ENCODE results near the gene CDH16.
"Not testable (repeated sequence)": the region's sequence is repeated elsewhere in the genome, so short reads cannot be mapped to it uniquely, and the experiment has no call there.

The CDH16 gene, protein sequence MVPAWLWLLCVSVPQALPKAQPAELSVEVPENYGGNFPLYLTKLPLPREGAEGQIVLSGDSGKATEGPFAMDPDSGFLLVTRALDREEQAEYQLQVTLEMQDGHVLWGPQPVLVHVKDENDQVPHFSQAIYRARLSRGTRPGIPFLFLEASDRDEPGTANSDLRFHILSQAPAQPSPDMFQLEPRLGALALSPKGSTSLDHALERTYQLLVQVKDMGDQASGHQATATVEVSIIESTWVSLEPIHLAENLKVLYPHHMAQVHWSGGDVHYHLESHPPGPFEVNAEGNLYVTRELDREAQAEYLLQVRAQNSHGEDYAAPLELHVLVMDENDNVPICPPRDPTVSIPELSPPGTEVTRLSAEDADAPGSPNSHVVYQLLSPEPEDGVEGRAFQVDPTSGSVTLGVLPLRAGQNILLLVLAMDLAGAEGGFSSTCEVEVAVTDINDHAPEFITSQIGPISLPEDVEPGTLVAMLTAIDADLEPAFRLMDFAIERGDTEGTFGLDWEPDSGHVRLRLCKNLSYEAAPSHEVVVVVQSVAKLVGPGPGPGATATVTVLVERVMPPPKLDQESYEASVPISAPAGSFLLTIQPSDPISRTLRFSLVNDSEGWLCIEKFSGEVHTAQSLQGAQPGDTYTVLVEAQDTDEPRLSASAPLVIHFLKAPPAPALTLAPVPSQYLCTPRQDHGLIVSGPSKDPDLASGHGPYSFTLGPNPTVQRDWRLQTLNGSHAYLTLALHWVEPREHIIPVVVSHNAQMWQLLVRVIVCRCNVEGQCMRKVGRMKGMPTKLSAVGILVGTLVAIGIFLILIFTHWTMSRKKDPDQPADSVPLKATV

GRCh38 chr16:66918803-66919568, at the start of gene CDH16:
Gene CDH16, minus strand, starts transcription at chr16:66918885. Its CDS starts 820 bp downstream, at chr16:66918065.
- Histone ChIP-seq H3K4me3 (no peak within 1 kb of the TSS), H3K4me1 (no peaks in the 10 kb centered on the region), H3K9me3 (no peaks in the 10 kb centered on the region), H3K36me3 (replicated peaks) (no peaks in the 10 kb centered on the region), H3K27me3 (ENCODE audit: low read depth) (0 out of 2 replicates have a peak, but pooled peaks cover 2% of the 10 kb centered on the region)
- no peak for DNase-seq (ENCODE audit: low spot score in 2 of 2)
- in situ Hi-C loops (cut with MboI; ENCODE audit: low sequenced_read_pairs): no loop called here

- in situ Hi-C loops (cut with MboI; ENCODE audit: low sequenced_read_pairs): no loop called here
Measured at GRCh38 chr16:66964049-66964448, 45.4 kb upstream of the CDH16 start.

DNA sequence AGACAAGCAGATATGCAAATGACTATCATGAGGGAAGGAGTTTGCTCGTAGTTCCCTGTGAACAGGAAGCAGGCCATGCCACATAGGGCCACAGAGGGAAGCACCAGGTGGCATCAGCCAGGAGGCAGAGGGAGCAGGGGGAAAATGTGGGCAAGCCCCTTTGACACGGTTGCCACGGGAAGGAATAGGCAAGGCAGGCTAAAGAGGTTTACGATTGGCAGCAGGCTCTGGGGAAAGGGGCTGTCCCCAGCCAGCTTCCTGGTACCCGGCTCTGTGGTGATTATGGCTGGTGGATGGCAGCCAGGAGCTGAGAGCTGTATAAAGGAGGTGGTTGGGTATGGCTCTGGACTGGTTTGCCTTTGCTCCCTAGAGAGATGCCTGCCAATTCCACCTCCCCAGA, 43.2 kb upstream of the CDH16 start:
- H3K9me3 ChIP-seq: no peaks in the 10 kb centered on the region

More at GRCh38 chr16:66964049-66964448, 45.4 kb upstream of the CDH16 start:
- Histone ChIP-seq H3K27me3 (ENCODE audit: low read depth) (no peaks in the 10 kb centered on the region), H3K36me3 (replicated peaks) (no peaks in the 10 kb centered on the region), H3K9me3 (no peaks in the 10 kb centered on the region), H3K4me1 (peaks cover 3% of the 10 kb centered on the region; the same call in 1 of the 2 replicates), H3K4me3 (no peak overlapping the region)
- no peak for DNase-seq (ENCODE audit: low spot score in 2 of 2)

GRCh38 chr16:66961065-66961744, 42.5 kb upstream of the CDH16 start, which contains the start of gene CES3:
Gene CES3, plus strand, starts transcription at chr16:66961266. Its CDS starts 42 bp downstream, at chr16:66961308.
- Histone ChIP-seq H3K4me3 (peak within 1 kb of the TSS; percentile 39), H3K4me1 (peaks cover 3% of the 10 kb centered on the region; the same call in 1 of the 2 replicates), H3K27me3 (ENCODE audit: low read depth) (no peaks in the 10 kb centered on the region), H3K9me3 (no peaks in the 10 kb centered on the region), H3K36me3 (replicated peaks) (no peaks in the 10 kb centered on the region)
- peak; percentile 91 to 93 for DNase-seq (ENCODE audit: low spot score in 2 of 2)
- in situ Hi-C loops (cut with MboI; ENCODE audit: low sequenced_read_pairs): no loop called here

More for the DNA sequence above, 43.2 kb upstream of the CDH16 start:
- H3K4me1 ChIP-seq: peaks cover 3% of the 10 kb centered on the region; the same call in 1 of the 2 replicates
- no peaks in the 10 kb centered on the region for H3K27me3 ChIP-seq (ENCODE audit: low read depth)
- in situ Hi-C loops (cut with MboI; ENCODE audit: low sequenced_read_pairs): no loop called here
- peak overlapping the region; percentile 39 for H3K4me3 ChIP-seq
- DNase-seq (ENCODE audit: low spot score in 2 of 2): no peak
- H3K36me3 ChIP-seq (replicated peaks): no peaks in the 10 kb centered on the region

DNA sequence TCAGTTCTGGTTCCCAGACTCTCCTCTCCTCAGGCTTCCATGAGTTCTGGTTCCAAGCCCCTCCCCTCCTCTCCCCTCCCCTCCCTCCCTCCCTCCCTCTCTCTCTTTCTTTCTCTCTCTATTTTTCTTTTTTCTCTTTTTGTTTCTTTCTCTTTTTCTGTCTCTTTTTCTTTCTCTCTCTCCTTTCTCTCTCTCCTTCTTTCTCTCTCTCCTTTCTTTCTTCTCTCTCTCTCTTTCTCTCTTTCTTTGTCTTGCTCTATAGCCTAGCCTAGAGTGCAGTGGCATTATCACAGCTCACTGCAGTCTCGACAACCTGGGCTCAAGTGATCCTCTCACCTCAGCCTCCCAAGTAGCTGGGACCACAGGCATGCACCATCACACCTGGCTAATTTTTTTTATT, 41.6 kb upstream of the CDH16 start:
- Histone ChIP-seq H3K9me3 (no peaks in the 10 kb centered on the region), H3K27me3 (ENCODE audit: low read depth) (no peaks in the 10 kb centered on the region), H3K36me3 (replicated peaks) (no peaks in the 10 kb centered on the region), H3K4me3 (no peak overlapping the region), H3K4me1 (peaks cover 3% of the 10 kb centered on the region; the same call in 1 of the 2 replicates)
- in situ Hi-C loops (cut with MboI; ENCODE audit: low sequenced_read_pairs): no loop called here
- DNase-seq (ENCODE audit: low spot score in 2 of 2): no peak

- in situ Hi-C loops (cut with MboI; ENCODE audit: low sequenced_read_pairs): no loop called here
- Histone ChIP-seq H3K4me1 (peaks cover 3% of the 10 kb centered on the region; the same call in 1 of the 2 replicates), H3K36me3 (replicated peaks) (no peaks in the 10 kb centered on the region), H3K27me3 (ENCODE audit: low read depth) (no peaks in the 10 kb centered on the region), H3K9me3 (no peaks in the 10 kb centered on the region), H3K4me3 (no peak overlapping the region)
- no peak for DNase-seq (ENCODE audit: low spot score in 2 of 2)
Measured at GRCh38 chr16:66959704-66960161, 41.0 kb upstream of the CDH16 start.

DNA sequence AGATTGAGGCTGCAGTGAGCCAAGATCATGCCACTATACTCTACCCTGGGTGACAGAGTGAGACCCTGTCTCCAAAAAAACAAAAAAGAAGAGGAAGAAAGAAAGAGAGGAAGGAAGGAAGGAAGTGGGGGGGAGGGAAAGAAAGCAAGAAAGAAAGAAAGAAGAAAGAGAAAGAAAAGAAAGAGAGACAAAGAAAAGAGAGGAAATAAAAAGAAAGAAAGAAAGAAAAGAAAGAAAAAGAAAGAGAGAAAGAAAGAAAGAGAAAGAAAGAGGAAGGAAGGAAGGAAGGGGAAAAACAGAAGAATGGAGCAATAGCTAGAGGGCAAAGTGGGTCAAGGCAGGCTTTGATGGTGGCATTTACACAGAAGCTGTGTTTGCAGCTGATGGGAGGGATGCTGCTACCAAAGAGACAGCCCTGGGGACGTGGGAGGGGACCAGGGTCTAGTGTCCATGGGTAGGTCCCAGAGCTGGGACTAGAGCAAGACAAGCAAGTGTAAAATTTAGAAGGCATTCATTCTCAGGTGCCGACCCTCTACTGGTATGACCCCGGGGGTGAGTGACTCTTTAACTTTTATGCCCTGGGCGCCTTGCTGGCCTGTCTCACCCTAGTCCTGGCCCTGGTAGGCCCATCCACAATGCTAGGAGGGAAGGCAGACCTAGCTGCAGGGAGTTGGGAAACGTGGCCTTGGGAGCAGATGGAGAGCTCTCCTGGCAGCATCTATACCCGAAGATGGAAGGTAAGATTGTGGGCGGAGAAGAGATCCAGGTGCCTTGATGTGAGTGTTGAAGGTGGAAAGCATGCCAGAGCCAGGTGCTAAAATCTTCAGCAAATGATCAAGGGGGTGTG, 40.4 kb upstream of the CDH16 start:
- no peak overlapping the region for H3K4me3 ChIP-seq
- no peaks in the 10 kb centered on the region for H3K36me3 ChIP-seq (replicated peaks)
- no peaks in the 10 kb centered on the region for H3K9me3 ChIP-seq
- DNase-seq (ENCODE audit: low spot score in 2 of 2): no peak
- H3K27me3 ChIP-seq (ENCODE audit: low read depth): no peaks in the 10 kb centered on the region
- in situ Hi-C loops (cut with MboI; ENCODE audit: low sequenced_read_pairs): no loop called here
- peaks cover 3% of the 10 kb centered on the region; the same call in 1 of the 2 replicates for H3K4me1 ChIP-seq

GRCh38 chr16:66956154-66956457, 37.4 kb upstream of the CDH16 start:
- in situ Hi-C loops (cut with MboI; ENCODE audit: low sequenced_read_pairs); H3K27me3 ChIP-seq (ENCODE audit: low read depth); H3K36me3 ChIP-seq (replicated peaks); H3K4me3 ChIP-seq; H3K9me3 ChIP-seq; DNase-seq (ENCODE audit: low spot score in 2 of 2): not testable (repeated sequence)
- peaks cover 10% of the 10 kb centered on the region for H3K4me1 ChIP-seq

- peaks cover 10% of the 10 kb centered on the region for H3K4me1 ChIP-seq
- H3K9me3 ChIP-seq; H3K36me3 ChIP-seq (replicated peaks); DNase-seq (ENCODE audit: low spot score in 2 of 2); H3K27me3 ChIP-seq (ENCODE audit: low read depth); in situ Hi-C loops (cut with MboI; ENCODE audit: low sequenced_read_pairs); H3K4me3 ChIP-seq: not testable (repeated sequence)
Measured at GRCh38 chr16:66955363-66956153, 36.9 kb upstream of the CDH16 start.

DNA sequence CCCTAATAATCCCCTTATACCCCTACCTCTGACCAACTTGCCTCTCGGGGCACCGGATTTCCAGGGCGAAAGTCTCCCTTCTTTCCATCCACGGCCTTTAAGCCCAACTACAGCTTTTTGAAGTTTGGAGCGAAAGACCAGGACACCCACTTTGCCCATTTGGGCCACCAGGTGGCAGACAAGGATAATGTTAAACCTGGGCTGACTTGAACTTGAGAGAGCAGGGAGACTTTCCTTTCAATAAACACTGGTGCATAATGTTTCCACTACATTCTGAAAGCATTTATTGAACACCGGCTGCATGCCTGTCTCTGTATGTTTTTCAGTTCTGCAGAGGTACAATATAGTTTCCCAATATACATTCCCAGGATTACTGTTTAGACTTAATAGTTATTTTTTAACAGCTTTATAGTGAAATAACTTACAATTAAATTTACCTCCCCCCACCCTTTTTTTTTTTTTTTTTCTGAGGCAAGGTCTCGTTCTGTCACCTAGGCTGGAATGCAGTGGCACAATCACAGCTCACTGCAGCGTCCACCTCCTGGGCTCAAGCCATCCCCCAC, 35.5 kb upstream of the CDH16 start:
- H3K4me3 ChIP-seq: no peak overlapping the region

GRCh38 chr16:66953462-66954096, 34.9 kb upstream of the CDH16 start:
- H3K27me3 ChIP-seq (ENCODE audit: low read depth): no peaks in the 10 kb centered on the region
- no peak overlapping the region for H3K4me3 ChIP-seq
- in situ Hi-C loops (cut with MboI; ENCODE audit: low sequenced_read_pairs): no loop called here
- no peaks in the 10 kb centered on the region for H3K36me3 ChIP-seq (replicated peaks)
- H3K9me3 ChIP-seq: no peaks in the 10 kb centered on the region
- no peak for DNase-seq (ENCODE audit: low spot score in 2 of 2)
- peaks cover 10% of the 10 kb centered on the region for H3K4me1 ChIP-seq

More for the DNA sequence above, 35.5 kb upstream of the CDH16 start:
- Histone ChIP-seq H3K9me3 (no peaks in the 10 kb centered on the region), H3K36me3 (replicated peaks) (no peaks in the 10 kb centered on the region), H3K27me3 (ENCODE audit: low read depth) (no peaks in the 10 kb centered on the region), H3K4me1 (peaks cover 10% of the 10 kb centered on the region)
- in situ Hi-C loops (cut with MboI; ENCODE audit: low sequenced_read_pairs): no loop called here
- DNase-seq (ENCODE audit: low spot score in 2 of 2): peak; percentile 74 to 88
